ENCODE data around the gene PIGR.

Gene PIGR

GRCh38 chr1:206900149-206900548, 46.1 kb downstream of the PIGR start:
- TF ChIP-seq CTCF (IDR thresholded peaks at IDR 0.05; ENCODE audit: extremely low read depth, missing control alignments), result no peak
- DNase-seq (ENCODE audit: low spot score), result no peak

- no peak for TF ChIP-seq CTCF (IDR thresholded peaks at IDR 0.05; ENCODE audit: extremely low read depth, missing control alignments)
- DNase-seq (ENCODE audit: low spot score), result no peak
Observed at GRCh38 chr1:206899717-206900116, 46.5 kb downstream of the PIGR start.

GRCh38 chr1:206898915-206899431, 47.3 kb downstream of the PIGR start:
- no peak for DNase-seq (ENCODE audit: low spot score)
- TF ChIP-seq CTCF (IDR thresholded peaks at IDR 0.05; ENCODE audit: extremely low read depth, missing control alignments), result no peak

GRCh38 chr1:206898089-206898914, 48.0 kb downstream of the PIGR start:
- TF ChIP-seq CTCF (IDR thresholded peaks at IDR 0.05; ENCODE audit: extremely low read depth, missing control alignments), result no peak
- DNase-seq (ENCODE audit: low spot score), result no peak

GRCh38 chr1:206897175-206897574, 49.1 kb downstream of the PIGR start, which contains the start of gene IL24:
IL24 (plus strand) TSS chr1:206897443; CDS start chr1:206897833, 390 bp downstream.
- TF ChIP-seq CTCF (IDR thresholded peaks at IDR 0.05; ENCODE audit: extremely low read depth, missing control alignments), result no peak
- DNase-seq (ENCODE audit: low spot score), result no peak

GRCh38 chr1:206896261-206896660, 50.0 kb downstream of the PIGR start:
- TF ChIP-seq CTCF (IDR thresholded peaks at IDR 0.05; ENCODE audit: extremely low read depth, missing control alignments), result no peak
- DNase-seq (ENCODE audit: low spot score), result no peak

- no peak for DNase-seq (ENCODE audit: low spot score)
- TF ChIP-seq CTCF (IDR thresholded peaks at IDR 0.05; ENCODE audit: extremely low read depth, missing control alignments), result no peak
Observed at GRCh38 chr1:206895837-206896242, 50.4 kb downstream of the PIGR start.
